Adipose tissue (tissue), 3 donors: Measurements from ENCODE around the gene CECR2. TPM values are rescaled to one million over a fixed set of nuclear protein-coding genes. Genes with fewer than 3 reads are reported as not detected.

ENCODE experiments used
- H3K27ac ChIP-seq: one replicate; pipeline ENCODE4 v1.5.1; 2013; ENCODE audit warnings: low read depth, low read length
- WGBS, 3 donors: extraction: QIAGEN DNeasy Blood & Tissue Kit; methylation state at CpG; one replicate each; pipeline ENCODE4 v1.1.7; 2013; 5-methylcytosine and 5-hydroxymethylcytosine counted together
- polyA plus RNA-seq, 3 donors: library from polyadenylated mRNA; stranded (reverse); fragments of 200-250 nt; gene quantifications; one replicate each; pipeline ENCODE4 v1.2.3, GENCODE V29; 2013
- donor health status: healthy with polysubstance abuse.
- donor health status: Bipolar disorder and iron deficiency.
- donor health status: healthy.

CECR2 gene
- polyA plus RNA-seq, 3 donors, result 0.90 to 1.4 (median 1.1) TPM

GRCh38 chr22:17576470-17576869, 207.2 kb downstream of the CECR2 start:
- 68 to 93% (median 72%) methylated on average over 6 of the region's 6 CpGs for WGBS, 3 donors

GRCh38 chr22:17578136-17578754, 209.0 kb downstream of the CECR2 start:
- WGBS, 3 donors, result 58 to 75% (median 65%) methylated on average over 11 of the region's 11 CpGs
- H3K27ac ChIP-seq, result no peak overlapping the region

More at GRCh38 chr22:17576470-17576869, 207.2 kb downstream of the CECR2 start:
- no peak overlapping the region for H3K27ac ChIP-seq

- WGBS, 3 donors, result 89 to 93% (median 92%) methylated on average over 14 of the region's 14 CpGs
- no peak overlapping the region for H3K27ac ChIP-seq
These were observed 210.3 kb downstream of the CECR2 start for GRCh38 chr22:17579535-17579981.

- WGBS, 3 donors, result 42 to 69% (median 67%) methylated on average over 15 of the region's 15 CpGs
- H3K27ac ChIP-seq, result no peak overlapping the region
These were observed 211.3 kb downstream of the CECR2 start for GRCh38 chr22:17580441-17581031.

- 74 to 87% (median 78%) methylated on average over 18 to 21 of the region's 21 CpGs for WGBS, 3 donors
- H3K27ac ChIP-seq, result no peak overlapping the region
These were observed 211.8 kb downstream of the CECR2 start for GRCh38 chr22:17581056-17581455.

GRCh38 chr22:17581631-17582030, 212.4 kb downstream of the CECR2 start:
- H3K27ac ChIP-seq, result no peak overlapping the region
- 80 to 91% (median 86%) methylated on average over 17 of the region's 17 CpGs for WGBS, 3 donors

GRCh38 chr22:17583151-17583550, 213.9 kb downstream of the CECR2 start:
- H3K27ac ChIP-seq, result no peak overlapping the region
- 87 to 91% (median 91%) methylated on average over 10 of the region's 10 CpGs for WGBS, 3 donors

GRCh38 chr22:17586831-17587440, 217.7 kb downstream of the CECR2 start:
- no peak overlapping the region for H3K27ac ChIP-seq
- WGBS, 3 donors, result 84 to 89% (median 87%) methylated on average over 14 of the region's 14 CpGs

- WGBS, 3 donors, result 82 to 94% (median 91%) methylated on average over 14 of the region's 14 CpGs
- H3K27ac ChIP-seq, result no peak overlapping the region
These were observed 218.4 kb downstream of the CECR2 start for GRCh38 chr22:17587629-17588028.

- WGBS, 3 donors, result 94 to 97% (median 96%) methylated on average over 11 of the region's 11 CpGs
- H3K27ac ChIP-seq, result no peak overlapping the region
These were observed 219.3 kb downstream of the CECR2 start for GRCh38 chr22:17588606-17589005.

- WGBS, 3 donors, result 91 to 93% (median 92%) methylated on average over 10 of the region's 10 CpGs
- H3K27ac ChIP-seq, result no peak overlapping the region
These were observed 220.6 kb downstream of the CECR2 start for GRCh38 chr22:17589810-17590375.

GRCh38 chr22:17590586-17590985, 221.3 kb downstream of the CECR2 start:
- no peak overlapping the region for H3K27ac ChIP-seq
- WGBS, 3 donors, result 81 to 89% (median 84%) methylated on average over 5 of the region's 5 CpGs

- 88 to 89% (median 89%) methylated on average over 5 of the region's 5 CpGs for WGBS, 3 donors
These were observed 222.9 kb downstream of the CECR2 start for GRCh38 chr22:17592201-17592600.

GRCh38 chr22:17596226-17596625, 227.0 kb downstream of the CECR2 start:
- H3K27ac ChIP-seq, result no peak overlapping the region
- 95 to 97% (median 96%) methylated on average over 6 of the region's 6 CpGs for WGBS, 3 donors

More at GRCh38 chr22:17592201-17592600, 222.9 kb downstream of the CECR2 start:
- H3K27ac ChIP-seq, result no peak overlapping the region

- 98 to 99% (median 98%) methylated on average over 2 of the region's 2 CpGs for WGBS, 3 donors
- H3K27ac ChIP-seq, result no peak overlapping the region
These were observed 228.0 kb downstream of the CECR2 start for GRCh38 chr22:17597217-17597616.

- WGBS, 3 donors, result 92 to 98% (median 97%) methylated on average over 4 of the region's 4 CpGs
These were observed 229.1 kb downstream of the CECR2 start for GRCh38 chr22:17598318-17598717.

GRCh38 chr22:17601031-17601430, 231.8 kb downstream of the CECR2 start:
- H3K27ac ChIP-seq, result no peak overlapping the region
- WGBS, 3 donors, result 54 to 80% (median 72%) methylated on average over 3 of the region's 3 CpGs

More at GRCh38 chr22:17598318-17598717, 229.1 kb downstream of the CECR2 start:
- H3K27ac ChIP-seq, result no peak overlapping the region

- H3K27ac ChIP-seq, result no peak overlapping the region
- WGBS, 3 donors, result 82 to 96% (median 89%) methylated on average over 4 of the region's 4 CpGs
These were observed 234.4 kb downstream of the CECR2 start for GRCh38 chr22:17603668-17604067.

- H3K27ac ChIP-seq, result no peak overlapping the region
- 45 to 53% (median 53%) methylated on average over 5 of the region's 5 CpGs for WGBS, 3 donors
These were observed 237.2 kb downstream of the CECR2 start for GRCh38 chr22:17606496-17606895.
